ENCODE data around the gene SPRING1. TPM values are rescaled to one million over a fixed set of nuclear protein-coding genes. Genes with fewer than 3 reads are reported as not detected.
A peak's percentile ranks its signal among the peaks of the same experiment; 100 is the strongest.

The SPRING1 gene
- total RNA-seq, 2 donors from 2014 or later = 24.1 to 27.4 TPM

GRCh38 chr12:116734156-116734768 is 3.6 kb downstream of the SPRING1 start:
- Mint-ChIP-seq H3K4me1 (ENCODE audit: low read depth) (peaks cover 34% of the 10 kb centered on the region), H3K9me3 (no peaks in the 10 kb centered on the region), H3K36me3 (ENCODE audit: insufficient read depth in 2 of 2) (peaks cover 11 to 13% of the 10 kb centered on the region in 2 donors), H3K27ac (peak overlapping the region; percentile 39), H3K4me3 (no peak overlapping the region), H3K27me3 (ENCODE audit: low read depth) (no peaks in the 10 kb centered on the region)
- ATAC-seq (replicated peaks in 1 of 2) (no peak), DNase-seq (no peak)

- Mint-ChIP-seq H3K36me3 (ENCODE audit: insufficient read depth in 2 of 2) (peaks cover 9 to 10% of the 10 kb centered on the region in 2 donors), H3K4me1 (ENCODE audit: low read depth) (peaks cover 34% of the 10 kb centered on the region), H3K4me3 (no peak overlapping the region), H3K27me3 (ENCODE audit: low read depth) (no peaks in the 10 kb centered on the region), H3K27ac (no peak overlapping the region), H3K9me3 (no peaks in the 10 kb centered on the region)
- ATAC-seq (replicated peaks in 1 of 2) (no peak), DNase-seq (no peak)
These were observed 6.1 kb downstream of the SPRING1 start for GRCh38 chr12:116731801-116732200.

- ATAC-seq (replicated peaks in 1 of 2) = no peak
- Mint-ChIP-seq H3K4me3 (no peak overlapping the region), H3K27ac (peak overlapping the region; percentile 55), H3K27me3 (ENCODE audit: low read depth) (no peaks in the 10 kb centered on the region), H3K36me3 (ENCODE audit: insufficient read depth in 2 of 2) (peaks cover 0 to 1% of the 10 kb centered on the region in 2 donors), H3K4me1 (ENCODE audit: low read depth) (peaks cover 8% of the 10 kb centered on the region), H3K9me3 (no peaks in the 10 kb centered on the region)
- no peak for DNase-seq
These were observed 10.0 kb downstream of the SPRING1 start for GRCh38 chr12:116727891-116728290.

- H3K9me3 Mint-ChIP-seq = no peaks in the 10 kb centered on the region
- H3K36me3 Mint-ChIP-seq (ENCODE audit: insufficient read depth in 2 of 2) = peaks cover 0 to 1% of the 10 kb centered on the region in 2 donors
- no peak for DNase-seq
- peaks cover 15% of the 10 kb centered on the region for H3K4me1 Mint-ChIP-seq (ENCODE audit: low read depth)
- no peak for ATAC-seq (replicated peaks in 1 of 2)
- no peak overlapping the region for H3K27ac Mint-ChIP-seq
- no peak overlapping the region for H3K4me3 Mint-ChIP-seq
- H3K27me3 Mint-ChIP-seq (ENCODE audit: low read depth) = no peaks in the 10 kb centered on the region
These were observed 10.6 kb downstream of the SPRING1 start for GRCh38 chr12:116727261-116727660.

GRCh38 chr12:116726694-116727093 is 11.2 kb downstream of the SPRING1 start:
- Mint-ChIP-seq H3K9me3 (no peaks in the 10 kb centered on the region), H3K27ac (no peak overlapping the region), H3K4me3 (no peak overlapping the region), H3K4me1 (ENCODE audit: low read depth) (peaks cover 19% of the 10 kb centered on the region), H3K27me3 (ENCODE audit: low read depth) (no peaks in the 10 kb centered on the region), H3K36me3 (ENCODE audit: insufficient read depth in 2 of 2) (peaks cover 0 to 1% of the 10 kb centered on the region in 2 donors)
- no peak for ATAC-seq (replicated peaks in 1 of 2)
- DNase-seq = no peak

- no peaks in the 10 kb centered on the region for H3K9me3 Mint-ChIP-seq
- no peak overlapping the region for H3K4me3 Mint-ChIP-seq
- ATAC-seq (replicated peaks in 1 of 2) (no peak), DNase-seq (no peak)
- peaks cover 11% of the 10 kb centered on the region for H3K4me1 Mint-ChIP-seq (ENCODE audit: low read depth)
- H3K27ac Mint-ChIP-seq = peak overlapping the region; percentile 32
- H3K27me3 Mint-ChIP-seq (ENCODE audit: low read depth) = no peaks in the 10 kb centered on the region
- no peaks in the 10 kb centered on the region for H3K36me3 Mint-ChIP-seq (ENCODE audit: insufficient read depth in 2 of 2)
These were observed 15.6 kb downstream of the SPRING1 start for GRCh38 chr12:116722245-116722644.

- H3K27ac Mint-ChIP-seq = no peak overlapping the region
- H3K4me1 Mint-ChIP-seq (ENCODE audit: low read depth) = peaks cover 11% of the 10 kb centered on the region
- H3K4me3 Mint-ChIP-seq = no peak overlapping the region
- peaks cover 0 to 2% of the 10 kb centered on the region in 2 donors for H3K36me3 Mint-ChIP-seq (ENCODE audit: insufficient read depth in 2 of 2)
- H3K9me3 Mint-ChIP-seq = no peaks in the 10 kb centered on the region
- ATAC-seq (replicated peaks in 1 of 2) = no peak
- DNase-seq = no peak
- no peaks in the 10 kb centered on the region for H3K27me3 Mint-ChIP-seq (ENCODE audit: low read depth)
These were observed 17.9 kb downstream of the SPRING1 start for GRCh38 chr12:116719731-116720528.

GRCh38 chr12:116718655-116719454 is 19.0 kb downstream of the SPRING1 start:
- no peak overlapping the region for H3K4me3 Mint-ChIP-seq
- DNase-seq (no peak), ATAC-seq (replicated peaks in 1 of 2) (no peak)
- peaks cover 0 to 2% of the 10 kb centered on the region in 2 donors for H3K36me3 Mint-ChIP-seq (ENCODE audit: insufficient read depth in 2 of 2)
- no peaks in the 10 kb centered on the region for H3K27me3 Mint-ChIP-seq (ENCODE audit: low read depth)
- H3K9me3 Mint-ChIP-seq = no peaks in the 10 kb centered on the region
- H3K4me1 Mint-ChIP-seq (ENCODE audit: low read depth) = peaks cover 11% of the 10 kb centered on the region
- no peak overlapping the region for H3K27ac Mint-ChIP-seq

- no peak overlapping the region for H3K27ac Mint-ChIP-seq
- peaks cover 0 to 2% of the 10 kb centered on the region in 2 donors for H3K36me3 Mint-ChIP-seq (ENCODE audit: insufficient read depth in 2 of 2)
- H3K9me3 Mint-ChIP-seq = no peaks in the 10 kb centered on the region
- no peaks in the 10 kb centered on the region for H3K27me3 Mint-ChIP-seq (ENCODE audit: low read depth)
- no peak for ATAC-seq (replicated peaks in 1 of 2)
- no peak overlapping the region for H3K4me3 Mint-ChIP-seq
- DNase-seq = no peak
- H3K4me1 Mint-ChIP-seq (ENCODE audit: low read depth) = peaks cover 9% of the 10 kb centered on the region
These were observed 20.1 kb downstream of the SPRING1 start for GRCh38 chr12:116717466-116718437.

- Mint-ChIP-seq H3K9me3 (no peaks in the 10 kb centered on the region), H3K4me3 (no peak overlapping the region), H3K36me3 (ENCODE audit: insufficient read depth in 2 of 2) (peaks cover 0 to 2% of the 10 kb centered on the region in 2 donors), H3K4me1 (ENCODE audit: low read depth) (peaks cover 1% of the 10 kb centered on the region), H3K27ac (no peak overlapping the region), H3K27me3 (ENCODE audit: low read depth) (peaks cover 13% of the 10 kb centered on the region)
- DNase-seq (no peak), ATAC-seq (replicated peaks in 1 of 2) (no peak)
These were observed 23.7 kb downstream of the SPRING1 start for GRCh38 chr12:116714175-116714574.

- H3K36me3 Mint-ChIP-seq (ENCODE audit: insufficient read depth in 2 of 2) = peaks cover 0 to 2% of the 10 kb centered on the region in 2 donors
- H3K27me3 Mint-ChIP-seq (ENCODE audit: low read depth) = peaks cover 17% of the 10 kb centered on the region
- no peak for ATAC-seq (replicated peaks in 1 of 2)
- no peaks in the 10 kb centered on the region for H3K9me3 Mint-ChIP-seq
- peaks cover 8% of the 10 kb centered on the region for H3K4me1 Mint-ChIP-seq (ENCODE audit: low read depth)
- DNase-seq = no peak
- H3K27ac Mint-ChIP-seq = no peak overlapping the region
- no peak overlapping the region for H3K4me3 Mint-ChIP-seq
These were observed 24.3 kb downstream of the SPRING1 start for GRCh38 chr12:116713527-116713926.
